ENCODE data around the gene GAS7.

The GAS7 gene

DNA sequence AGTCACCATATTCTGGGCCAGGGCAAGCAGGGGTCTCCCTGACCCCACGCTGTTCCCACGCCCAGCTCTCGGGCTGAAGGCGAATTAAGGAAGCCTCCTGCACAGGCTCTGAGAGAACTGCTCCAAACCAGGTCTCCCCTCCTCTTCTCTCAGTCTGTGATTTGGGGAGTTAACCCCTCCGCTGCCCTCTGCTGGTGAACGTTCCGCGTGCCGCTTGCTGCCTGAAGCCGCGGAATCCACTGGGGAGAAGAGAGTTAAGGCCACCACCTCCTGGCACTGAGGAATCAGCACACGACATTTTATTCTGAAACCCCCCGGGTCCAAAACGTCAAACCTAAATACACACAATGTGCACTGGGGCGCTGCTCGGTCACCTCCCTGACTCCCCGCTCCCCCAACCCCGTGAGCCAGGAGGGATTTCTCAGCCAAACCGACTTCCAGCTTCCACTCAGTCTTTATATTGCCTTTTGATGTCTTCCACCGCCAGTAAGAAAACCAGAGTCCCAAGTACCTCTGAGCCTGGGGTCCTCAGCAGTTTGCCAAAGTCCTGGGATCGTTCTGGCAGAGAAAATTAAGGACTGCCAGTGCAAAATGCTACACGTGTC lies 238.9 kb downstream of the GAS7 start:
- no peak for DNase-seq (ENCODE audit: extremely low read depth in 1 of 2, low read depth in 1 of 2)

DNA sequence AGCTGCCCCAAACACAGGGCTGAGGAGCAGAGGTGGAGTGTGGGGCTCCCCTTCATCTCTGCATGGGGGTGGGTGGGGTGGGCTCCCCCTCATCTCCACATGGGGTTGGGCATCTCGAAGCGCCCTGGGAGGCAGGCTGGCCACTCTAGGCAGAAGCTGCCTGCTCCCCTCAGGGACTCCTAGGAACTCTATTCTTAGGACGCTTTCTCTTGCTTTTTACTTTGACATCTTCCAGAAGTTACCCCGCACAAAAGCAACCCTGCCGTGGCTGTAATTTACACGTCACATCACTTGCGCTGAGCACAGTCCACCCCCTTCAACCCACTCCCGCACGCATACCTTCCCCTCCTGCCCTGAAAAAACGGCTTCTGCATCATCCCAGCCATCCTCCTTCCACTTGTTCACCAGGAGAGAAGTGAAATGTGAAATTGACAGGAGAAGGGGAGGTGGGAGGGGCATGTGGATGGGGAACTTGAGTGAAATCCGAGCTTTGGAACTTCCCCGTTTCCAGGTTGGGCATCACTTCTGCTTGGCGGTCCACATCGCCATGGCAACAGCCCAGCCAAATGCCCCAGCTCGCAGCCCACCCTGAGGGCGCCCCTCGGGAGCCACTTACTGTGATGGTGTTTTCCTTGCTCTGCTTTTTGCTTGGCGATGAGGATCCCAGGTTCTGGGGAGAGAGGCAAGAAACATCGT lies 239.7 kb downstream of the GAS7 start:
- DNase-seq (ENCODE audit: extremely low read depth in 1 of 2, low read depth in 1 of 2), result no peak

DNA sequence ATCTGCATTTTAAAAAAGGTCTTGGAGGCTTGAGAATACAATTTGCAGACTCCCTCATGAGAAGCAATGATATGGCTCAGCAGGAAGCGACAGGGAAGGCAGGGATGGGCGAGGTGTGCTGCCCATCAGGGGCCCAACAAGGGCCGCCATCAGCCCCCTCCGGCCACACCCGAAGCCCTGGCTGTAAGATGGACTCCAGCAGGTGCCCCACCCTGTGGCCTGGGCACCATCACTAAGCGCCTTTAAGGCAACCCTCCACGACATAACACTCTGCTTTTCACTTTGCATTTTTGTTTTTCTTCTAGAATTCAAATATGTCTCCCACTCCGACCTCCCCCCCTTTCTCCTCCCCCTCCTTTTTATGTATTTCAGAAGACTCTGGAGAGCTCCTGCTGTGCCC lies 241.2 kb downstream of the GAS7 start:
- no peak for DNase-seq (ENCODE audit: extremely low read depth in 1 of 2, low read depth in 1 of 2)

DNA sequence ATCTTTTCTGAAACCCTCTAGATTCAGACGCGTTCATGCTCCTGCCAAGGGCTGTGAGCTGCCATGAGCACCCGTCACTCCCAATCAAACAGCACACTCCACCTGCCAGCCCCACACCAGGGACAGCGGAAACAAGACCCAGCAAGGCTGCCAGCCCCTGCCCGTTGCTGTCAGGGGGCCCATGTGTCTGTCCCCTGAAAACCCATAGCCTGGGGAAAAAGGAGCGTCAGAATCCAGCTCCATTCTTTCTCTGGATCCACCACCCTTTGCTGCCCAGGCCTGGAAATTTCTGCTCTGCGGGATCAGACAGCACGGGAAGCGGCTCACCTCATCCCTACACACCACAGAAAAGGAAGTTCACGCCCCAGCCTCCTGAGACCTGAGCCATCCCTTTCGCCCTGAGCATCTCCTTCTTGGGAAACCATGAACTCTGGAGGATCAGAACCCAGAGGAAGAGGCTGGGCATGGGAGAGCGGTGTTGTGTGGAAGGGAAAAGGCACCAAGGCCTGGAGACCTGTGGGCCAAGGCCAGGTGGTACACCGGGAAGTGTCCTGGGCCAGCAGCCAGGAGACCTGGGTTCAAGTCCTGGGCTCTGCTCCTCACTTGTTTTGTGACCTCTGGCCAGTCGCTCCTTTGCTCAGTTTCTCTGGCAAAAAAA lies 241.8 kb downstream of the GAS7 start:
- no peak for DNase-seq (ENCODE audit: extremely low read depth in 1 of 2, low read depth in 1 of 2)

DNA sequence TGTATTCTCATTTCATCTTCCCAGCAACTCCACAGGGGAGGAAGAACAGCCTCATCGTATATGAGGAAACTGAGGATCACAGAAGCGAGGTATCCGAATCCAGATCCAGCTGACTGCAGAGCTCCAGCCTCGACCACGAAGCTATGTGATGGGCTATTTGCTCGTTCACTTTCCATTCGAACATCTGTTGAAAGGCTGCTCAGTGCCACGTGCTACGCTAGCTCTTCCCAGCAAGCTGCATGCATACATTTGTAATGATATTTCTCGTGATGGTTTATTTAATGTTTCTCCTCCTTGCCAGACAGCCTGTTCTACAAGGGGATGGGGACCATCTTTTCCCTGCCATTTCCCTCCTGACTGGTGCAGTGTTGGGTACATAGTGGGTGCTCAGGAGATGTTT lies 244.9 kb downstream of the GAS7 start:
- DNase-seq (ENCODE audit: extremely low read depth in 1 of 2, low read depth in 1 of 2), result no peak

DNA sequence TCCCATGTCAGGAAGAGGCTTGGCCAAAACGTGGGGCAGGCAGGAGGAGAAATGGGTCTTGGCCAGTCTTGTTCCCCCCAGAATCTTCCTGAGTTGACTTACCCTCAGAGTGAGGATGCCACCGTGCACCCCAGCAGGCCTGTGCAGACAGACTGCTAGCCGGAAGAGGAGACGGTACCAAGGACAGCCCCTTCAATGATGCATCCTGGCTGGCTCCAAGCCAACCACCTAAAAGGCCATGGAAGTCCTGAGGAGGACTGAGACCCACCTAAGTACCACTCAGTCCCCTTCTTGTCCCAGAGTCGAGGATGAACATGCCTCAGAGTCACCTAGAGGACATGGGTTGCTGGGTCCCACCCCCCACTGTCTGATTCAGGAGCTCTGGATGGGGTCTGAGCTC lies 246.6 kb downstream of the GAS7 start:
- no peak for DNase-seq (ENCODE audit: extremely low read depth in 1 of 2, low read depth in 1 of 2)

DNA sequence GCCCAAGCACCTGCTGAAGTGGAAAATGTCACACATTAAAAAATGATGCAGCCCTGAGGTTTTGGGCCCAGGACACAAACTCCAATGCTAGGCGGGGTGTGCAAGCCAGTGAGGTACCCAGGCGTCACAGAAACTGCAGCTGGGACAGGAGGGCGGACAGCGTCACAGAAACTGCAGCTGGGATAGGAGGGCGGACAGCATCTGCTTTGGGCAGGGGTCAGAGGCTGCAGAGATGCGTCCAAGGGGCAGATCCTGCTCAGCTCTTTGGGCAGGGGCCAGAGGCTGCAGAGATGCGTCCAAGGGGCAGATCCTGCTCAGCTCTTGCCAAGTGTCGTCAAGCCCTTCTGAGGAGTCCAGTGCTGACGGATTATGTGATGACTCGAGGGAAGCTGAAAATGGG lies 249.5 kb downstream of the GAS7 start:
- no peak for DNase-seq (ENCODE audit: extremely low read depth in 1 of 2, low read depth in 1 of 2)

DNA sequence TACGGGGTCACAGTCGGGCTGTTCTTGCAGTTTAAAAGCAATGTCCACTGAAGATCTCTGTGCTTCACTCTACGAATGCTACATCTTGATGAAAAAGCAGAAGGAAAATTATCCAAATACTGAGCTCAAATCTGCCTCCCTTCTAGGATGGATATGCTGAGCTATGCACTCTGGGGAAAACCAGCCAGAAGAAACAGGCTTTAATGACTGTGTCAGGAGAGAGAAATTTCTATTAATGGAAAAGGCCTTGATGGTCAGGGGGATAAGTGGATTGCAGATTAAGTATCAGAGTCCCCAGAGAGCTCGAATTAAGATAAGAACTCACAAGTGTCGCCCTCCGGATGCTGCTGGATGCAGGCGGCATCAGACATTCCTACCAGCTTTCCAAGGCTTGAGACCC lies 253.7 kb downstream of the GAS7 start:
- DNase-seq (ENCODE audit: extremely low read depth in 1 of 2, low read depth in 1 of 2), result no peak

DNA sequence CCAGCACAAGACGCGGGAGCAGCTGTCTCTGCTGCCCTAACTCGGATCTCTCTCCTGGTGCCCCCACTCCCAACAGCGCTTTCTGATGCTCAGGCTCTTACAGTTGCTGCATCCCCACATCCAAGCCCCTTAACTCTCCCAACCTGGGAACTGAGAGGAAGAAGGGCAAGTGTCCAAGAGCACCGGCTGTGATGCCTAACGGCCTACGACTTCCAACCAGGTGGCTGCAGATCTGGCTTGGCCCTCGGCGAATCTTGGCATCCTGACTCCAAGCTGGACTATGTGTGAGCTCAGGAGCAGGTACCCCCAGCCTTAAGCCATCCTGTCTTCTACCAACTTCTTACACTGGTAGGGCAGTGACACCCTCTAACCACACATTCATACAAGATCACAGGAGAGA lies 255.1 kb downstream of the GAS7 start:
- no peak for DNase-seq (ENCODE audit: extremely low read depth in 1 of 2, low read depth in 1 of 2)

DNA sequence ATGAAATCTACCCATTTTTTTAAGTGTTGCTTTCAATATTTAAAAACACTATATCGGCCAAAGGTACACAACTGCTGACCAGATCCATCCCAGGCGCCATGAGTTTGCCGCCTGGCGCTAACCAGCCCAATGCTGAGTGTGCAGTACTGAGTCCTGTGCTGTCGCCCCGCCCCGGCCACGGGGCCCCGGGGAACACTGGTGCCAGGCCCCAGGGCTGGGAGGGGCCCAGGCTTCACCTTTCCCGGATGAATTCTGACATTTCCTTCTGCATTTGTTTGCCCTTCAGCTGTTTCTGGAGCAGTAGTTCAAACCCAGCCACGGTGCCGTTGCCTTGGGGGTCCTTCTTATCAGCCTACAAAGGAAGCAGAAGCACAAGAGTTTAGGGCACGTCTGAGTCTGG lies 255.5 kb downstream of the GAS7 start:
- DNase-seq (ENCODE audit: extremely low read depth in 1 of 2, low read depth in 1 of 2), result no peak

DNA sequence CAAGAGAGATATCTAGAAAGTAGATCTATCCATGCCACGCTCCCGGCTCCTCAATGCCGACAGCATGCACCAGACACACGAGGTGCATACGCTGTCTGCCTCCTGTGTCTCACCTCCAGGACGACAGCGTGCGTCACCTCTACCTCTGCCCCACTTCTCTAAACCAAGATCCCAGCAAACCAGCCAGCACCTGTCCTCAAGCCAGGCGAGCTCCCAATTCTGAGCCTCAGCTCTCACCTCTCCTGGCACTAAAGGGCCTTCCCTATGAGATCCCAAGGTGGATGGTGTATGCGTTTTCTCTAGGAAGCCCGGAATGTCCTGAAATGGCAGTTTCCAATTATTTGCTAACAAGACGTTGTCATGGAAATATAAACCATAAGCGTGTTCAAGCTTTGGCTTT lies 257.1 kb downstream of the GAS7 start:
- no peak for DNase-seq (ENCODE audit: extremely low read depth in 1 of 2, low read depth in 1 of 2)

DNA sequence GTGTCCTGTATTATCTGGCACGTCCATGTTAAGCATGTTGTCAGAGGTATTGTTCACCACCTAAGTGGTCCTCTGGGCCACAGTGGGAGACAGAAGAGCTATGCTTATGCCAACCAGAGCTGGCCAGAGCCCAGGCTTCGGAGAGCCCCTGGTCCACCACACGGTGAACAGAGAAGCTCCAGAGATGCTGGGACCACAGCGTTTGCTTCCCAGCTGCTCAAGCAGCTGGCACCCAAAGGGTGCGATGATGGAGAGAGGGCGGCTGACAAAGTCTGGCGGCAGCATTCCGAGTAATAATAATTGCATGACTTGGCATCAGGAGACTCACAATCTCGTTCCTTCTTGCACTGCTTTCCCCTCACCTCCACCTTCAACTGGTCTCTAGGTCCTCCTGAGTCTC lies 257.6 kb downstream of the GAS7 start:
- no peak for DNase-seq (ENCODE audit: extremely low read depth in 1 of 2, low read depth in 1 of 2)

DNA sequence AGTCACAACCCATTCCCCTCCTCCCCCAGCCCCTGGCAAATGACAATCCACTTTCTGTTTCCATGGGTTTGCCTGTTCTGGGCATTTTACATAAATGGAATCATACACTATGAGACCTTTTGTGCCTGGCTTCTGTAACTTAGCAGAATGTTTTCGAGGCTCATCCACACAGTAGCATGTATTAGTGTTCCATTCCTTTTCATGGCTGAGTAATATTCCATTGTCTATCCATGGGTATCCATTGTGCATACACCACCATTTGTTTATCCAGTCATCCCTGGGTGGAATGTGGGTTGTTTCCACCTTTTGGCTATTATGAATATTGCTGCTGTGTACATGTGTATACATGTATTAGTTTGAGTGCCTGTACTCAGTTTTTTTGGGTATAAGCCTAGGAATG lies 259.6 kb downstream of the GAS7 start:
- no peak for DNase-seq (ENCODE audit: extremely low read depth in 1 of 2, low read depth in 1 of 2)

DNA sequence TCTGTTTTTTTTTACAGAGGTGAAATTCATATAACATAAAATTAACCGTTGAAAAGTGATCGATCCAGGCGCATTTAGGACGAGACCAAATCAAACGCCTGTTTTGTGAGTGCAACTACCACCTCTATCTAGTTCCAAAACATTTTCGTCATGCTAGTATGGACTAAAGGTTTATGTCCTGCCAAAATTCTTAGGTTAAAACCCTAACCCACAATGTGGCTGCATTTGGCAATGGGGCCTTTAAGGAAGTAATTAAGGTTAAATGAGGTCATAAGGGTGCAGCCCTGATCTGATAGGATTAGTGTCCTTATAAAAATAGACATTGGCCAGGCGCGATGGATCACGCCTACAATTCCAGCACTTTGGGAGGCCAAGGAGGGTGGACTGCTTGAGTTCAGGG lies 260.5 kb downstream of the GAS7 start:
- no peak for DNase-seq (ENCODE audit: extremely low read depth in 1 of 2, low read depth in 1 of 2)

DNA sequence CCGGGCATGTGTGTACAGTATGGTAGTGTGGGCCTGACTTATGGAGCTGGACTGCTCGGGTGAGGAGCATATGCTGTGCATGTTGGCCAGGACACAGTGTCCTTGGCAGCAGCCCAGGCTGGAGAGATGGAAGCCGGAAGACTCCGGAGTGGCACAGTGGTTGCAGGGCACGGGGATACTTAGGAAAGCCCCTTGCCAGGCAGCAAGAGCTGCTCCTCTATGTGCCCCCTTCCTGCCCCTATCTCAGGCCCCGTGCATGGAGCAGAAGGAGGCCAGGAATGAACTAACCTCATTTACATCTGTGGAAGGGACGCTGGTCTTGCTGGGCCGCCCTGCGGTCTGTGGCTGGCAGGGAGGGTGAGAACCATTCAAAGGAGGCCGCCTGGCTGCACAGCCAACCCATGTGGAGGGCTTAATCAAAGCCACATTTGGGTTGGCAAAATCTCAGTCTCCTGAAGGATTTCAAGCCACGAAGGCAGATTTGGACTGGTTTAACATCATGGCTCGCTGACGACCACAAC lies 261.1 kb downstream of the GAS7 start:
- no peak for DNase-seq (ENCODE audit: extremely low read depth in 1 of 2, low read depth in 1 of 2)

DNA sequence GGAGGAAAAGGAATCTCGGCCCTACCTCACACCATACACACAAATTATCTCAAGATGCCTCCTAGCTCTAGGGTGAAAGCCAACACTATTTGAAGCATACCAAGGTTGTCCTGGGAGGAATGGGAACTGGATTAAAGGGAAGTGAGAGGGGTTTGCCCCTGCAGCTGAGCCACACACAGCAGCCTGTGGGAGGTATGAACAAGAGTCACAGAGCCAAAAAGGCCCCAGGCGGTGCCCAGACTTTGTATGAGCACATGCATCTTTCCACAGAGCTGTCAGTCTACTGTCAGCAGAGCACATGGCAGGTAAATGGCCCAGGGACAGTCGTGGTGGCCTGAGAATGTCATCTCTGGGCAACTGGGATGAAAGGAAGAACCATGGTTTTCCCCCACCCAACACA lies 262.3 kb downstream of the GAS7 start:
- no peak for DNase-seq (ENCODE audit: extremely low read depth in 1 of 2, low read depth in 1 of 2)

DNA sequence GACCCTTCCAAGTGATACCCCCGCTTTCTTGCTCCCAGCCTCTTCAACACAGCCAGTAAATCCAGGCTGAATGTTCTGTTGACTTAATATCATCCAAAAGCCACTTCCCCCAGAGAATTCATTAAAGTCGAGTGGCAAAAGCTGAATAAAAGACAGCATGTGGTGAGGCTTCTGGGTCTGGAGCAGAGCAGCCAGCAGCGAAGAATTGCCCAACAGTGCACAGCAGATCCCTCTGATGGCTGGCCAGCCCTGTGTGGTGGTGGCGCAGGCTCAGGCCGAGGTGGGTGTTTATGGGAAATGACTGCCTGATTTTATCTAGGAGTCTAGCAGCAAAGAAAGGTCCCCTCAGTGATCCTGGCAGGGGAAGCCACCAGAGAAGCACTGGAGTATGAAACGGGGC lies 263.0 kb downstream of the GAS7 start:
- DNase-seq (ENCODE audit: extremely low read depth in 1 of 2, low read depth in 1 of 2), result no peak

DNA sequence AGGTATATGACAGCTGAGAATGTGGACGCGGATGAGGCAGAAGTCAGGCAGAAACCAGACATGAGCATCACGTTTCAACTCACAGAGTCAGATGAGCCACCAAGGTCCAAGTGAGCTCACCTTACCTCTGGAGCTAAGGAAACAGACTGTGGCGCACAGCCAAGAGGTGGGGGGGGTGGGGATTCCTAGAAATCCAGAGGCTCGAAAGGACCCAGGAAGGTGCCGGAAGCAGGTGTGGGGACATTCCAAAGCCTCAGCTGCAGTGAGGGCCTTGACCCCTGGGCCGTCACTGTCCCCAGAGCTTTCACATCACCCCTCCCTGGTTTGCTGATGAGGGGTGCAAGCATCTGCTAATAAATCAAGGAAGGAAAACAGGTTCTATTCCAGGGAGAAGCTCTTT lies 264.1 kb downstream of the GAS7 start:
- no peak for DNase-seq (ENCODE audit: extremely low read depth in 1 of 2, low read depth in 1 of 2)

DNA sequence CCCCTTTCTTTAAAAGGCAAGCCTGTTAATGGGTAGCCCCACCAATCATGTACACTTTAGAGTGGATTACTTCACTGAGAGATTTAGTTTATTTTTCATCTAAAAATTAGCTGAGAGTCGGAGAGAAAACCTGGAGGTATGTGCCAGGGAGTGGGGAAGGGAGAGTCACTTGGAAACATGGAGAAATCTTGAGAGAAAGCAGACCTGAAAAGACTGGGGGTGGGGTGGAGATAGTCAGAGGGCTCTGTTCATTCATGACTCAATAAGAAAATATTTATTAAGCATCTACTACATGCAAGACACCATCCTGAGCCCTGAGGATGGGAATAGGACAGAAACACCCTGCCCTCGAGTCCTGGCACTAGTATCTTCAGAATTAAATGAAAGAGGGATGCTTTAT lies 265.9 kb downstream of the GAS7 start:
- no peak for DNase-seq (ENCODE audit: extremely low read depth in 1 of 2, low read depth in 1 of 2)

DNA sequence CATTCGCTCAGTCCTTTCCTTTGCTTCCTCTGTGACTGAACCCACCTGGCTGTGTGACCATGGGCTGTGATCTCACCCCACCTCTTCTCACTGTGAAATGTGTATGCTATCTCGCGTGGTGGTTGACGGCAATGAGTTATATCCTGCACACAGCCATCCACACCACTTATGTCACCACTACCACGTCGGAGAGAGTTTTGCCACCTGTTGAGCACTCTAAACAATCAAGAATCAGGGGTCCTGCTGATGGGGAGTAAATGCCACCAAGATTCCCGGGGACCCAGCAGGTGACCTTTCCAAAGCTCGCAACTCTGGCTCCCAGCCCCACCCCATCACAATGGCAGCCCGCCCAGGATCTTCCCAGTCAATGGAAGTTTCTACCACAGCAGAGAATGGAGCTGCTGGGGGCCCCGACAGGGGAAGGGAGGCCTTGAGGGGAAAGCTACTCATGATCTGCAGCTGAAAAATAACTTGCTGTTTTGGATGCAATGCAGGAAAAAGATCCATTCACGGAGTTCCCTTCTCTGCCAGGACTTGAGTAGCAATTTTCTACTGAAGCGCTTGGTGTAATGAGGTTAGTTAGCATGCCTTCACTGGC lies 267.2 kb downstream of the GAS7 start:
- no peak for DNase-seq (ENCODE audit: extremely low read depth in 1 of 2, low read depth in 1 of 2)

DNA sequence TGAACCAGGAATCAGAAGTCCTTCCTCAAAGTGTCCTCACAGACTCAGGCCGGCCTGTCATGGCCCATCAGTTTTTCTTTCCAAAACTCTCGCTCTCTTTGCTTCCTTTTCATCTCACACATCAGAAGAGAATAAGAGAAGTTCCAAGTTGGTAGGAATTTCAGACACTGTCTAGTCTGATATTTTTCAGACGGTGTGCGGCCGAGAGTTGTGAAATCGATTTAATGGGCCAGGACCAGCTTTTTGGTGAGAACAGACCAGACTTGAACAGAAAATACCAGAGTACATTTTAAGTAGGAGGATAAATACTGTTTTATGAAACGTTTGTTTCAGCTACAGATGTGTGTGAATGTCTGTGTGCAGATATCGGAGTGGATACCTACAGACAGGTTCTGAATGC lies 268.5 kb downstream of the GAS7 start:
- DNase-seq (ENCODE audit: extremely low read depth in 1 of 2, low read depth in 1 of 2), result no peak
